B cell (primary cell): ENCODE measurements around the gene TFAP2E. TPM values are rescaled to one million over a fixed set of nuclear protein-coding genes. Genes with fewer than 3 reads are reported as not detected.
A peak's percentile ranks its signal among the peaks of the same experiment; 100 is the strongest.

ENCODE experiments used
- ATAC-seq: fragments of 200-7000 bp; cut with Tn5 transposase; one replicate; pipeline ENCODE4 v1.10.0; 2021; ENCODE audit warnings: low read depth, mild to moderate bottlenecking, moderate number of reproducible peaks, moderate library complexity
- CTCF ChIA-PET: fragments of 350-600 bp; sonication (Branson Sonifier 250); formaldehyde crosslinking; loops from one replicate; lab custom pipeline; 2021; ENCODE audit warnings: antibody characterized with exemption, inconsistent platforms; lab: Charles Lee
- POLR2A ChIA-PET: fragments of 350-600 bp; sonication (Branson Sonifier 250); formaldehyde crosslinking; loops from one replicate; lab custom pipeline; 2021; ENCODE audit warnings: antibody characterized with exemption; lab: Charles Lee
- DNase-seq: peaks from one replicate; pipeline ENCODE4 v3.0.0; 2013
- H2AFZ ChIP-seq: 2 replicates; pipeline ENCODE4 v1.6.1; 2012; ENCODE audit warnings: mild to moderate bottlenecking, low read depth, low read length; ENCODE audit not compliant: insufficient read depth, poor library complexity, severe bottlenecking
- H3K27ac ChIP-seq, 2 donors: 1 replicate in 1 of 2; 2 replicates in 1 of 2; pipeline ENCODE4 v1.5.1; 2012 to 2013; ENCODE audit warnings: low read length in 2 of 2, mild to moderate bottlenecking in 2 of 2, moderate library complexity in 1 of 2
- H3K27me3 ChIP-seq, 4 experiments: fragments of 200-600 bp in 1 of 4; sonication (generic) in 1 of 4; replicated peaks in 1 of 4; 1 replicate in 2 of 4; 2 replicates in 2 of 4; pipeline versions ENCODE4 v1.6.1 to v1.7.0; 2013 to 2016; ENCODE audit warnings: low read length in 3 of 4, mild to moderate bottlenecking in 2 of 4, mixed read lengths in 1 of 4, moderate library complexity in 1 of 4; ENCODE audit not compliant: insufficient read depth in 4 of 4, control insufficient read depth in 3 of 4; ENCODE audit errors: control extremely low read depth in 1 of 4
- H3K36me3 ChIP-seq, 2 experiments: replicated peaks in 1 of 2; 1 replicate in 1 of 2; 2 replicates in 1 of 2; pipeline versions ENCODE4 v1.6.1 to v1.7.1; 2013; ENCODE audit warnings: low read length in 1 of 2; ENCODE audit not compliant: insufficient read depth in 2 of 2, control insufficient read depth in 1 of 2; ENCODE audit errors: control extremely low read depth in 1 of 2, extremely low read depth in 1 of 2
- H3K4me1 ChIP-seq, 2 donors: fragments of 200-600 bp in 1 of 2; sonication (generic) in 1 of 2; 1 replicate in 1 of 2; 2 replicates in 1 of 2; pipeline versions ENCODE4 v1.5.1 to v1.6.1; 2013 to 2017; ENCODE audit warnings: low read length in 2 of 2; ENCODE audit not compliant: control insufficient read depth in 2 of 2, insufficient read depth in 2 of 2
- H3K4me2 ChIP-seq: replicated peaks from 2 replicates; pipeline ENCODE3; 2012; ENCODE audit warnings: mild to moderate bottlenecking, low read depth, low read length; ENCODE audit not compliant: poor library complexity, severe bottlenecking
- H3K4me3 ChIP-seq, 5 experiments: fragments of 200-600 bp in 1 of 5; sonication (generic) in 1 of 5; 1 replicate in 3 of 5; 2 replicates in 2 of 5; pipeline versions ENCODE4 v1.5.1 to v1.7.0; 2011 to 2016; ENCODE audit warnings: low read length in 4 of 5, mild to moderate bottlenecking in 4 of 5, low read depth in 2 of 5, control low read depth in 1 of 5, moderate library complexity in 1 of 5; ENCODE audit not compliant: insufficient read depth in 1 of 5; ENCODE audit errors: control extremely low read depth in 1 of 5, extremely low read depth in 1 of 5
- H3K79me2 ChIP-seq: fragments of 200-600 bp; sonication (generic); one replicate; pipeline ENCODE4 v1.6.0; 2016; ENCODE audit warnings: low read length; ENCODE audit not compliant: control insufficient read depth, insufficient read depth
- H3K9ac ChIP-seq: fragments of 200-600 bp; sonication (generic); 2 replicates; pipeline ENCODE4 v1.6.1; 2017; ENCODE audit warnings: mild to moderate bottlenecking, low read length, moderate library complexity
- H3K9me3 ChIP-seq, 3 donors: one replicate each; pipeline versions ENCODE4 v1.6.1 to v1.7.1; 2013; ENCODE audit warnings: low read length in 2 of 3; ENCODE audit not compliant: control insufficient read depth in 2 of 3, insufficient read depth in 1 of 3; ENCODE audit errors: control extremely low read depth in 1 of 3
- H4K20me1 ChIP-seq: 2 replicates; pipeline ENCODE4 v1.6.0; 2012; ENCODE audit warnings: mild to moderate bottlenecking, low read length; ENCODE audit not compliant: insufficient read depth, control insufficient read depth, poor library complexity, severe bottlenecking
- H3K27ac Mint-ChIP-seq: one replicate; pipeline ENCODE4 v1.8.0; 2021; ENCODE audit warnings: mixed read lengths
- H3K27me3 Mint-ChIP-seq: one replicate; pipeline ENCODE4 v1.8.0; 2021; ENCODE audit warnings: mixed read lengths
- H3K4me1 Mint-ChIP-seq: one replicate; pipeline ENCODE4 v1.8.0; 2021; ENCODE audit warnings: mixed read lengths
- H3K4me3 Mint-ChIP-seq: one replicate; pipeline ENCODE4 v1.8.0; 2021; ENCODE audit warnings: mixed read lengths
- H3K9me3 Mint-ChIP-seq: one replicate; pipeline ENCODE4 v1.8.0; 2022; ENCODE audit warnings: mixed read lengths; ENCODE audit not compliant: insufficient read depth
- CTCF ChIP-seq: fragments of 200-600 bp; IDR thresholded peaks from one replicate; pipeline ENCODE4 v1.8.0; 2022; ENCODE audit warnings: antibody characterized with exemption, mild to moderate bottlenecking
- EZH2 ChIP-seq: IDR thresholded peaks from 2 replicates; pipeline ENCODE4 v1.6.1; 2012; ENCODE audit warnings: borderline replicate concordance, low read depth, mild to moderate bottlenecking, moderate library complexity, low read length; ENCODE audit not compliant: insufficient read depth, poor library complexity, severe bottlenecking
- WGBS: methylation state at CpG from one replicate; pipeline ENCODE4 v1.1.5; 2013; ENCODE audit warnings: missing lambda C conversion rate; ENCODE audit not compliant: insufficient coverage; 5-methylcytosine and 5-hydroxymethylcytosine counted together
- intact Hi-C: fragments of 100-400 bp; cut with micrococcal nuclease; formaldehyde crosslinking; loops from one replicate; pipeline ENCODE4 v1.10.0; 2022
- polyA plus RNA-seq: library from polyadenylated mRNA; depleted of rRNA; stranded (reverse); fragments of >200 nt; gene quantifications from 2 replicates; pipeline ENCODE4 v1.2.3, GENCODE V29; 2012
- total RNA-seq, 2 donors: library from RNA; stranded (reverse); fragments of 120-200 nt in 1 of 2; gene quantifications; 1 replicate in 1 of 2; 2 replicates in 1 of 2; pipeline versions ENCODE4 v1.2.3 to v1.2.4, GENCODE V29; 2013 to 2022

The TFAP2E gene
- total and polyA plus RNA-seq, 2 donors (not counting 1 experiment from before 2014, with no cell fraction given) = 2.3 to 4.5 TPM

DNA sequence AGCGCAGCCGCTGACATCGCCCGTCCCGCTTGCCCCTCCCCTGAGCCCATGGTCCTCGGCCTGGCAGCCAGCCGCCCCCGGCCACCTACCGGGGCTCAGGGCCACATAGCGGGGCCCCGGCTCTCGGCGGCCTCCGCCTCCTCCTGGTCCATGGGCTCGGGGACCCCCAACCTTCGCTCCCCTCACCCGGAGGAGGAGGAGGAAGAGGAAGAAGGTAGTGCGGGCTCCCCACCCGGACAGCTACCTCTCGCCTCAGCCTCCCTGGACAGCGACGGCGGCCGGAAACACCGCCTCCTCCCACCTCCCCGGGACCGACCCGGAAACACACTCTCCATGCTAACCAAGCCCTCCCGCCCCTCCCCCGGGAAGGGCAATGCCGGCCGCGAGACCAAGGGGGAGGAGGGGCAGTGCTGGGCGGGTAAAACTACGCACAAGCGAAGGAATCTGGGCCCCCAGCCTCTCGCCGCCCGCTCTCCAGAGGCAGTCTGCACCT lies 15.9 kb upstream of the TFAP2E start, which contains the start of gene KIAA0319L:
Gene KIAA0319L, minus strand, starts transcription at position 286 of the 493 bp plus-strand sequence. CDS start 2,912 bp downstream, outside the sequence.
- H3K27ac Mint-ChIP-seq = peak within 1 kb of the TSS; percentile 99
- peak within 1 kb of the TSS; percentile 82 to 94 (median 90) for H3K4me3 ChIP-seq

More for the DNA sequence above, 15.9 kb upstream of the TFAP2E start, which contains the start of gene KIAA0319L:
- Histone ChIP-seq H4K20me1 (no peaks in the 10 kb centered on the region), H3K9me3 (no peaks in the 10 kb centered on the region), H3K27me3 (no peaks in the 10 kb centered on the region), H3K4me2 (peak within 1 kb of the TSS; percentile 94), H3K27ac (peak within 1 kb of the TSS; percentile 68 to 82), H2AFZ (peak within 1 kb of the TSS; percentile 89), H3K36me3 (peaks cover 5 to 15% of the 10 kb centered on the region in 2 experiments), H3K79me2 (peaks cover 31% of the 10 kb centered on the region), H3K9ac (peak within 1 kb of the TSS; percentile 93), H3K4me1 (peaks cover 15 to 26% of the 10 kb centered on the region in 2 donors)
- intact Hi-C loops = loop anchor here (1.0 to 10.0 kb wide), 6 partner anchors 20 to 702 kb away; partner anchors contain the start of genes PSMB2, SFPQ, SMIM12 and ZMYM6
- TF ChIP-seq EZH2 (no peak), CTCF (no peak)
- ATAC-seq = peak; percentile 71
- CTCF ChIA-PET = interaction anchor here (0.9 to 2.4 kb wide), 6 partner anchors 8 to 705 kb away, joined by 3 to 13 read pairs (median 7); no protein-coding TSS in a partner anchor
- POLR2A ChIA-PET = interaction anchor here (0.5 to 1.9 kb wide), 4 partner anchors 10 to 215 kb away, joined by 3 to 7 read pairs (median 4); partner anchors contain the start of gene CLSPN
- Mint-ChIP-seq H3K4me3 (peak within 1 kb of the TSS; percentile 98), H3K27me3 (no peaks in the 10 kb centered on the region), H3K4me1 (peaks cover 41% of the 10 kb centered on the region), H3K9me3 (no peaks in the 10 kb centered on the region)
- under 1% methylated on average over 22 of the region's 39 CpGs for WGBS
- DNase-seq = no peak
